NCI-H187 (cell line): Measurements from ENCODE around the gene SUPT7L.
"Not testable (repeated sequence)": the region's sequence is repeated elsewhere in the genome, so short reads cannot be mapped to it uniquely, and the experiment has no call there.

ENCODE experiments used
- DNase-seq, 2 experiments: peaks; one replicate each; lab custom pipeline; 2025; lab: John Stamatoyannopoulos, UW

The SUPT7L gene

DNA sequence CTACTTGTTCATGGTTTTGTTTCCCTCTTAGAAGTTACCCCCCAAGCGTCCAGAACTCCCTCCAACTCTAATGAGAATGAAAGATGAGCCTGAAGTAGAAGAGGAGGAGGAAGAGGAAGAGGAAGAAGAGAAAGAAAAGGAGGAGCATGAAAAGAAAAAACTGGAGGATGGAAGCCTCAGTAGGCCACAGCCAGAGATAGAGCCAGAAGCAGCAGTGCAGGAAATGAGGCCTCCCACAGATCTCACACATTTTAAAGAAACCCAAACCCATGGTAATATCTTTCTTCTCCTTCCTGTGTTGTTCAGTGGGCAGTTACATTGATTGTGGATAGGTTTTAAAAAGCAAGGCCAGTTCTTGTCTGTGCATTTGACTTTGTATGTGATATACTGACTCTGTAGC lies 21.6 kb upstream of the SUPT7L start:
- DNase-seq: not testable (repeated sequence)

DNA sequence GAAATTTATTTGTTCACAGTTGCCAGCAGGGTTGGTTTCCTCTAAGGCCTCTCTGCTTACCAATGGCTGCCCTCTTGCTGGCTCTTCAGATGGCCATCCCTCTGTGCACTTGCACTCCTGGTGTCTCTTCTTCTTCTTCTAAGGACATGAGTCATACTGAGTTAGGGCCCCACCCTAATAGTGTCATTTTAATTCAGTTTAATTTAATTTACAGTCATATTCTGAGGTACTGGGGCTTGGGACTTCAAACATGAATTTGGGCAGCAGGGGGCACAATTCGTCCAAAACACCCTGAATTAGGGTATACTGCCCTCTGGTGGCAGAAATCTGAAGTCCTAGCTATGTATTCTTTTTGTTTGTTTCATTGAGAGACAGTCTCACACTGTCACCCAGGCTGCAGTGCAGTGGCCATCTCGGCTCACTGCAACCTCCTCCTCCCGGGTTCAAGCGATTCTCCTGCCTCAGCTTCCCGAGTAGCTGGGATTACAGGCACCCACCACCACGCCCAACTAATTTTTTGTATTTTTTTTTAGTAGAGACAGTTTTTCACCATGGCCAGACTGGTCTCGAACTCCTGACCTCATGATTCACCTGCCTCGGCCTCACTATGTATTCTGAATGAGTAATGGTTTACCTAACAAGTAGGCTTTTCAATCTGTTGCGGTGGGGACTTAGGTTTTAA lies 20.1 kb upstream of the SUPT7L start:
- DNase-seq: peak; percentile 87 to 89

DNA sequence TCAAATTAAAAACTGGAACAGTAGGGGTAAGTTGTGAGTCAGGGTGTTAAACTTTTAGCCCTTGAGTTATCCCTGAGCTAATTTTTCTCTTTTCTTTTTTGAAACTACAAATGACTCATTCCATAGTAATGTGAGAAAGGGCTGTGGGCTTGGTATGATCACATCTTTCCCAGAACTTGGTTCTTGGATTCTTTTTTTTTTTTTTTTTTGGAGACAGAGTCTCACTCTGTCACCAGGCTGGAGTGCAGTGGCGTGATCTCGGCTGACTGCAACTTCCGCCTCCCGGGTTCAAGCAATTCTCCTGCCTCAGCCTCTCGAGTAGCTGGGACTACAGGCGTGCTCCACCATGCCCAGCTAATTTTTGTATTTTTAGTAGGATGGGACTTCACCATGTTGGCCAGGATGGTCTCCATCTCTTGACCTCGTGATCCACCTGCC lies 18.9 kb upstream of the SUPT7L start:
- not testable (repeated sequence) for DNase-seq

DNA sequence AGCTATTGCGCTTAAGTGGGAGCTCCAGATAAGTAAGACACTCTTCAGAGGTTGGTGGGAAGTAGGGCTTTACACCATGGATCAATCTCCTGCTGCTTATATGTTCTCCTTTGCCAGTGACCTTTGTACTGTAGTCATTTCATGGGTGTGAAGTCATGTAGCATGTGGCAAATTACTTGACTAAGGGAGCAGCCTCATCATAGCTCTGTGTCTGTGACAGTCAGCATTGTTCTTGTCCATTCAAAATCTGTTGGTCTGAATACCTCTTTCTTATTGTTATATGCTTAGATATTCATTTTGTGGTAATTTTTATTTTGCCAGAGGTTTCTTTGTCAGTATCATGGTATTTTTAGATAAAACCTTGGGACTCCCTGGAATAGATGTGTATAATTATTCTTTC lies 18.4 kb upstream of the SUPT7L start:
- no peak for DNase-seq

DNA sequence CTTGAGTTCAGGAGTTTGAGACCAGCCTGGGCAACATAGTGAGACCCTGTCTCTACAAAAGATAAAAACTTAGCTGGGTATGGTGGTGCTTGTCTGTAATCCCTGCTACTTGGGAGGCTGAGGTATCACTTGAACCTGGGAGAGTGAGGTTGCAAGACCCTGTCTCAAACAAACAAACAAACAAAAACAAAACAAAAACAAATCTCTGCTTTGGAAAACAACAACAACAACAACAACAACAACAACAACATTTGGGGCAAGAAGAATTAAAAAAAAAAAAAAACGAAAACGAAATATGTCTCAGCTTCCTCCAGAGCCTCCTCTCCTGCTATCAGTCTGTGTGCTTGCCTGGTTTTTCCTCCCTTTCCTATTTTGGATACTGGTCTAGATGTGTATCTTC lies 17.2 kb upstream of the SUPT7L start:
- no peak for DNase-seq

DNA sequence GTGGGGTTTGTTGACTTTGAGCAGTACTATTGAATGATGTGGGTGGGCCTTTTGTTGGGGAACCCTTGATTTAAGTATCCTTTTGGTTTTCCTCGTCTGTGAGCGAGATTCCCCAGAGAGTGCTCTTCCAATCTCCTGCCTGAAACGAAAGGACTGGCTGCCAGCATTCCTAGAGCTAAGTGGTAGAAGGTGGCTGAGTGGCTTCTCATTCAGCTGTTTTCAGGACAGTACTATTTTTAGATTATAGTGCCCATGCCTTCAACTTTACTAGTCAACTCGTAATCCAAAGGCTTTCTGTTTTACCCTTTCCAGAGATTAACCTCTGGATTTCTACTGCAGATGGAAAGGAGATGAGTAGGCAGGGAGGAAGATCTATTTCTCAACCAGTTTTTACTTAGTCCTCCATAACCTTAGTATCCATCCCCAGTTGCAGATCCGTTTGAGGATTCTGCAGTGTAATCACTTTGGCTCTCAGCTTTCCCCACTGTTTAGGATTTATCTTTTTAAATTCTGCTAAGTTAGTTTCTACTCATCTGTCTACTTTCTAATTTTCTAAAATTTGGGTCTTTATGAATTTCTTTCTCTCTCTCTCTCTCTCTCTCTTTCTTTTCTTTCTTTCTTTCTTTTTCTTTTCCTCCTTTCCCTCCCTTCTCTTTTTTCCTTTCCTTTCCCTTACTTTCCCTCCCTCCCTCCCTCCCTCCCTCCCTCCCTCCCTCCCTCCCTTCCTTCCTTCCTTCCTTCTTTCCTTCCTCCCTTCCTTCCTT lies 9.5 kb upstream of the SUPT7L start:
- peak; percentile 32 to 40 for DNase-seq

DNA sequence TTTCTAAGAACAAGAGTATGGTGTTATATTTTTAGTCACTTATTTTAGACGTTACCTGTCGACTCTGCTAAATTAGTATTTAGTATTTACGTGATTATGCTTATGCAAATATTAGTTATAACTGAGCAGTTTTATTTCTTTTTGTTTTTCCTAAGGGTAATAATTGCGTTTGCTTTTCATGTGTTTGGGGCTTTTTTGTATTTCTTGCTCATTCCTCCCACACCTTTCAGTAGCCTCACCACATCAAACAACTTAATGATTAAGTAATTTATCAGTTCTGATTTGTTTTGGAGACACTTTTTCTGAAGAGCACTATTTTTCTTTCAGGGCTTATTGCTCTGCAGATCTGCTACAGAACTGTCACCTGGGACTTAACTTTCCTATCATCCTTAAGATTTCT lies 7.8 kb upstream of the SUPT7L start:
- no peak for DNase-seq

DNA sequence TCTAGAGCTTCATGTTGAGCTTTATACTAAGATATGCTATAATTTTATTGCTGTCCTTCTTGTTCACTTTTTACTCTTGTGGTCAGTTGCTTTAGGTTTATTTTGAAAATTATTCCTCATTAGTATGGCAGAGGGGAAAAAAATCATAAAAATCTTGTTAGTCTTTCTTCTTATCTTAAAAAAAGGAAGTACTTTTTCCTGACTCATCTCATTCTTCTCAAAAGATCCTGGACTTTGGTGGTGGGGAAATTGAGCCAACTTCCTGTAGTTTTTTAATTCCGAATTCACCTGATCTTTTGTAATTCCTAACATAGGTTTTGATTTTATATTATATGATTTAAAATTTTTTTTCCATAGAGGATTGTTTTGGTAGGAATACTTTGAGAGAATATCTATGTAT lies 4.0 kb upstream of the SUPT7L start:
- DNase-seq: no peak

DNA sequence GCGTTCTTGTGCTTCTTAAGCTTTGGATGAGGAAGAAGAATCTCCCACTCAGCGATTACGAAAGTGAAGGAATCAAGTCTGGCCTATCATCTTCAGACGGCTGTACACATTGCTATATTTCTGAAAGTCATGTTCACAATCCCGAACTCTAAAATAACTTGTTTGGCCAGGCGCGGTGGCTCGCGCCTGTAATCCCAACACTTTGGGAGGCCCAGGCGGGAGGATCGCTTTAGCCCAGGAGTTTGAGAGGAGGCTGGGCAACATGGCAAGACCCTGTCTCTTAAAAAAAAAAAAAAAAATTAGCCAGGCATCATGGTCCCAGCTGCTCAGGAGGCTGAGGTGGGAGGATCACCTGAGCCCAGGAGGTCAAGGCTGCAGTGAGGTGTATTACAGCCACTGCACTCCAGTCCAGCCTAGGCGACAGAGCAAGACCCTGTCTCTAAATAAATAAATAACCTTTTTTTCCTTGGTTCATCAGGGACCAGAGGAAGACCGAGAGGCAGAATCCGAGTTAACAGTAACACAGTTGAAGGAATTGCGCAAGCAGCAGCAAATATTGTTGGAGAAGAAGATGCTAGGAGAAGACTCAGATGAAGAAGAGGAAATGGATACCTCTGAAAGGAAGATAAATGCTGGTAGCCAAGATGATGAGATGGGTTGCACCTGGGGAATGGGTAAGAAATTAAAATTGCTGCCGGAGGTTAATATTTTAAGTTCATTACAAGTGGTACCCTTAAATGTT lies 1.4 kb upstream of the SUPT7L start:
- no peak for DNase-seq

DNA sequence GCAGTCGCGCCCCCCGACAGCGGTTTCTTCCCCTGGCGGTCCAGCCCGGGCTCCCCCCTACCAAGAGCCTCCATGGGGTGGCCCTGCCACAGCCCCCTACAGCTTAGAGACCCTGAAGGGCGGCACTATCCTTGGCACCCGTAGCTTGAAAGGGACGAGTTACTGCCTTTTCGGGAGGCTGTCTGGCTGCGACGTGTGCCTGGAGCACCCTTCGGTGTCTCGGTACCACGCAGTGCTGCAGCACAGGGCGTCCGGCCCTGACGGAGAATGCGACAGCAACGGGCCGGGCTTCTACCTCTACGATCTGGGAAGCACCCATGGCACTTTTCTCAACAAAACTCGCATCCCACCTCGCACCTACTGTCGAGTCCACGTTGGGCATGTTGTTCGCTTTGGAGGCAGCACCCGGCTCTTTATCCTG lies 750 bp upstream of the SUPT7L start:
- DNase-seq: no peak

DNA sequence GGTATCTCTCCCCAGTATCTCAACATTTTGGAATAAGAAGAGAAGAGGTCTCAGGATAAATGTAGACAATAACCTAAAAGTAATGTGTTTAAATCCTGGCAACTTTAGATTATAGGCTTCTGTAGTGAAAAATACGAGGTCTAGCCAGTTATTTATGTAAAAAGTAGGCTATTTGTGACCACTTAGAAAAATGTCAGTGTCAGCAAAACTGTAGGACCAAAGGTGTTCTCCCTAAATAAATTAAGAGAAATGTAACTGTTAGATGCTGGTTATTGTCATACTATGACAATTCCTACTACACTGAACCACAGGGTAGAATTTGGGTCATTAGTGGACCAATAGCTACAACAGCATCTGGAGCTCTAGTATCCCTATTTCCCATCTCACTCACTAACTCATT lies 2.0 kb downstream of the SUPT7L start:
- no peak for DNase-seq

DNA sequence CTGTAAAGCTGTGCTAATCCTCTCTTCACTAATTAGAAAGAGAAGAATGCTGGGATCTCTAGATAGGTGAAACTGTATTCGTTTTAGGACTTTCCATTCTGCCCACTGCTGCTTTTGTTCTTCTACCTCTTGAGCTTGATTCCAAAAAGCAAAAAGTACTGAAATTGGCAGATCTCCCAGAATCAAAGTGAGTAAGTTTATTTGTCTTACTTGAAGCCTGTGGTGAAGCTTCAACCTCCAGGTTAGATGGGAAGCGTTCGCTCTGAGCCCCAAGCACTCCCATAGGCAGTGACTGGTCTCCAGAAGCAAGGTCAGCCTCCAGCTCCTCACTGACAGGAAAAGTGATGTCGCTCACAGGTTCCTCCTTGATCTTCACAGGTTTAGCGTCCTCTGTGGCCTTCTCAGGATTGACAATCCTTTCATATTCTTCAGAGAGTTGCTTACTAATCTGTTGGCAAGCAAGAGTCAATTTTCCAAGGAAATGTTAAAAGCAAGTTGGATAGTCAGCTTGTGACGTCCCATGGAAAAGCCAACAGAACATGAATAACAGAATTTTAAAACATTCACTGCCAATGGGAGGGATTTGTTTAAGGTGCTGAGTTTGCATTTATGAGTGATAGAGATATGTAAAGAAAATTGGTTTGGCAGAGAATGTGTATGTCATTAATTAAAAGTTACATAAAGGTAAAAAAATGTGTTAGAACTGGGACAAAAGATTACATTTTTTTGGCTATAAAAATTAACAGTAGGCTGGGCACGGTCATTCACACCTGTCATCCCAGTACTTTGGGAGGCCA lies 8.1 kb downstream of the SUPT7L start:
- no peak for DNase-seq

DNA sequence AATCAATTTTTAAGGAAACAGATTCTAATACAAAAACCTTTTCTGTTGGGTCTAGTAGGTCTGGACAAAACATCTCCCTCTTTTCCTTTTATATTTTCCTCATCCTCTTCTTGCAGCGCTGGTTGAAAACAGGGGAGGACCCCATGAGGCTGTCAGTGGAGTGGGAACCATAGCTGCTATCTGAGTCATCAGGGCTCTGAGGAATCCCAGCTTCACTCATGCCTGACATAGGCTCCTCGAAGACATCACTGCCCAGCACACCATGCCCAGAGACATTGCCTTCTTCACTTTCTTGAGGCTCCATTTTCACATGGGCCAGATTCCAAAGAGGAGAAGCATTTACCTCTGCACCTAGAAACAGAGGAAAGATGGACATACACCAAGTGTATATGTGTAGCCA lies 10.0 kb downstream of the SUPT7L start:
- DNase-seq: no peak

DNA sequence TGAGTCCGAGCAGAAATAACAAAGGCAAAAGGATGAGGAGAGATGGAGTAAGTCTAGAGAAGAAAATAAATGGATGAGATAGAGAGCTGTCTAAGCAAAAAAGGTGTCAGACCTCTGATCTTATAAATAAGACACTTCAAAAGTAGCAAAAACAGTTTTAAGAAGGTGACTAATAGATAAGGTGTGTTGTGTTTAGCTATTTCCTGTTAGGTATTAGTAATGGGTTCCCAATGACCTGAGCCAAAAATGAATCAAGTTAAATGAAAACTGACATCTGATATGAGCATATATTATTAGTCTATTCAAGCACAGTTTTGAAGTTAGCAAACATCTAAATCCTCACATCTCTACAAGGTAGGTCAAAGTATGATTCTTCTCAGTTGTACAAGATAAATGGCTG lies 10.6 kb downstream of the SUPT7L start:
- no peak for DNase-seq

DNA sequence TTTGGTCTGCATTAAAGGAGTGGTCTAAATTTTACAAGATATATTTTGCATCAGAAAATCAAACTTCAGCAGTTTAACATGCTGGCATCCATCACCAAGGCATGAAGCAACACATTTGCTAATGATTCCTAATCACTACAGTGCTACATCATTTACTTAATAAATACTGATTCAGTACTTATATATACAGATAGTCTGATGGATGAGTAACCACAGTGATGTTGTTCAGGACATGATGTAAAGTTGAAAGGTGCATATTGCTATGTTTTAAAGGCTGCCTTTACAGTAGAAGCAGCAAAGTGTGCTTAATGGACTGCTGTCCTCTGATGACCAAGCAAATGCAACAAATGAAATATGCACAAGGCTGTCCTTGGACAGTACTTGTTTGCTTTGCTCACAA lies 11.1 kb downstream of the SUPT7L start:
- DNase-seq: no peak

DNA sequence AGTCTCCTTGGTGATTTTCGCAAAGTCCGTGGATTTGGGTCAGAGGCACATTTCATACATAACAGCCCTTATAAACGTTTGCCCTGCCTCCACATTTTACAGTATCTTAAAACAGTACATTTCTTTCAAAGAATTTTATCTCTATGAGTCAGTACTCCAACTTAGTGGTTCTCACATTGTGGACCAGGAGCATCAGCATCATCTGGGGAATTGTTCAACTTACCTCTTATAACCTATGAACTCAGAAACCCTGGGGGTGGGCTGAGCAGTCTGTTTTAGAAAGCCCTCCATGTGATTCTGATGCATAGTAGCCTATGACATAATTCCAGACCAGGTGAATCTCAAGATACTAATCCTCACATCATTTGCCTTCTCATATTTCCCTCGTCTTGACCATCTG lies 12.4 kb downstream of the SUPT7L start:
- DNase-seq: no peak

DNA sequence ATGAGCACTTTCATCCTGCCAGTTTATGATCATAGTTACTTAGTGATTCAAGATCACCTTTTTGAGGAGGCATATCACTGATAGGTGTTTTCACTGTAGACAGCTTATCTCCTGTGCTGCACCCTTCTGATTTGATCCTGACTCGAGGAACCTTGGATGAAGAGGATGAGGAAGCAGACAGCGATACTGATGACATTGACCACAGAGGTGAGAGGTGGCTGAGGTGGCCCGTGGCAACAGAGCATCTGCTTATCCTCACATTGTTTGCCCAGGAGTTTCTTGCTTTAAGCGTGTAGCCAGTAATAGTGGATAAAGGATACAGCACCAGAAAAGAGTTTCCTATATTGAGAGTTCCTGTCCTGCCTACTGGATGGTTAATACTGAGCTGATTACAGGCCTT lies 15.7 kb downstream of the SUPT7L start:
- no peak for DNase-seq

DNA sequence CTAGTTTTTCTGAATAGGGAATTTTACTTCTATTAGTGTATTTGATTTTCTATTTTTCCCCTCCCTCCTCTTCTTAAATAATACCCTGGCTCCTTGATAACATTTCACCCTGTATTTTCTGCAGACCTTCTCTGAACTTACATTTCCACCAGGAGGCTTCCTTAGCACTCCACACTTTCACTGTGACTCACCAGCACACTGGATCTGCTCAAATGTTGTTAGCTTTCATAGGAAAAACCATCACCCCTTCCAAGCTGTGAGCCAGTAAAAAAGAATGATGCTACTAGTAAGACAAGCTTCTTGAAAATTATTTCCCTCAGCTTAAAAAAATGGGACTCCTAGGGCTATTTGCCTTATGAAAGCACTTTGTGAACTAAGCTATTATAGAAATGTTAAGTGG lies 16.1 kb downstream of the SUPT7L start:
- no peak for DNase-seq

DNA sequence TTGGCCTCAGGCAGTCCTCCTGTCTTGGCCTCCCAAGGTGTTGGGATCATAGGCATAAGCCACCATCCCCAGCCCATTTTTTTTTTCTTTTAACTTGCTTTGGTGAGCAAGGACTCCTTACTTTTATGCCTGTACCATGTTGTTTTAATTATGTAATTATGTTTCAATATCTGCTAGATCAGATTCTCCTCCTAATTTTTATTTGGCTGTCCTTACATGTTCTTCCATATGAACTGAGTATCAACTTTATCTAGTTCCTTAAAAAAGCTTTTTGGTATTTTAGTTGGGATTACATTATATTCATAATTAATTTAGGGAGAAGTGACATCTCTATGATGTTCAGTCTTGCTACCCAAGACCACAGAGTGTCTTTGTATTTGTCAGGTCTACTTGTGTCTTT lies 18.2 kb downstream of the SUPT7L start:
- no peak for DNase-seq

DNA sequence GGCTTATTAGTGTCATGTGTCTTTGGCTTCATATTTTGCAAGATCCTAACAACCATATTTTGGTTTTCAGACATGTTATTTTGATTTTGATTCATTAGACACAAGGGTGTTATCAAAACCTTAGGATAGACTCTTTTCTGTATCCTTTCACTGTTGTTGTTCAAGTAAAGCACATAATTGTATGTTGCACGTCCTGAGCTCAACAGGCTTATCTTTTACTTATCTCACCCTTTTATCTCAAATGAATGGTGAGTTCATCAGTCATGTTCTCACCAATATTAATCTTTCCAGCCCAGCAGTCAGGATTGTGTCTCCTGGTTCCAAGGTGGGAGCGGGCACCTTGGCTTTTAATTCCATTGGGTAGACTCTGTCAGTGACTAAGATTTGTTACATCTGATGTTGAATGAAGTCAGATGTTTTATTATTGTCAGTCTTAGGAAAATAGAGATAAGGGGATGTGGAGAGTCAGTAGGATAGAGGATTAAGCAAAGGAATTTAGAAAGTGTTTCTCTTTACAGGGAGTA lies 22.6 kb downstream of the SUPT7L start:
- DNase-seq: no peak

DNA sequence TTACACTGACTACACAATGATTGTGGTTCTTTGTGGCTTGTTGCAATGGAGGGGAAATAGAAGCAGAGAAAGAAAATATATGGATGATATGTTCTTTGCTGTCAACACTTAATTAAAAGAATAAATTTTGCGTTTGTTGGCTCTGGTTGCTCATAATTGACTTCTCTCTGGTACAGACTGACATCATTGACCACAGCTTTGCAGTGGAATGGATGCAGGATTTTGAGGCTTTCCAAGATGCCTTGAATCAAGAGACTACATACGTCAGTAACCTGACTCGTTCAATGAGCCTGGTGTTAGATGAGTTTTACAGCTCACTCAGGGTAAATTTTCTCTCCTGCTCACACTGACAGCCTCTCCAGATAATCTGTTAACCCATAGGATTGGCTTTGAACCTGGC lies 24.7 kb downstream of the SUPT7L start:
- DNase-seq: no peak

DNA sequence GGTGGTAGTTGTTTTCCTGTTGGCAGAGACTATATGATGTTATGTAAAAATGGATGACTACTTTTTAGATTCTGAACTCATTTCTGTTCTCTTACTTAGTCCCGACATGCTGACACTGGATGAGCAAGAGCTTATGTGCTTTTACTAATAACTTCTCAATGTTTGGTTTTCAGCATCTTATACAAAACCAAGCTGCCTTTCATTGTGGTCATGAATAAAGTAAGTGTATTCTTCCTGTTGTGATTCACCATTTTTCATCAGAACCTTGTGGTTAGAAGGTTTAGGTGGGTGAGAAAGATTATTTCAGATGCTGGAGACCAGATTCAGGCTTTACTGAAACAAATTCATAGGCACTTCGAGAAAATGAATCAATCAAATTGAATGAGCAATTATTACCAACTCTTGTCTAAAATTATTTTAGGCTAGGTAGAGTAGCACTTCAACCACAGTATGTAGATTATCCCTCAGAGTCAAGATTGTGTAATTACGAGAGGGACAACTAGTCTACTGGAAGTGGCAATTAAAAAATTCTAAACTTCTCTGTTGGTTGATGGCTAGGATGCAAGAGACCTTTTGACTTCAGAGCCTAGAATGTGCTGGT lies 25.3 kb downstream of the SUPT7L start:
- DNase-seq: no peak
